Omental fat pad (tissue), 4 donors: ENCODE data around the gene CSNK1G1. TPM values are rescaled to one million over a fixed set of nuclear protein-coding genes. Genes with fewer than 3 reads are reported as not detected.

Experiments
- ATAC-seq: fragments of 150-250 bp; one replicate; pipeline ENCODE4 v1.9.1; 2016; ENCODE audit warnings: mild to moderate bottlenecking, moderate library complexity; ENCODE audit not compliant: low FRiP score
- DNase-seq: peaks from one replicate; pipeline ENCODE4 v3.0.0-alpha.2; 2019; ENCODE audit warnings: low spot score
- total RNA-seq, 4 donors: library from RNA; depleted of rRNA; stranded (reverse); fragments of >200 nt; gene quantifications; one replicate each; pipeline ENCODE4 v1.1.0, GENCODE V29; 2016
- TF ChIP-seq, protein P1 (sequence below), 3 donors: fragments of 450-650 bp; IDR thresholded peaks; one replicate each; pipeline ENCODE4 v1.5.1; 2016 to 2017; ENCODE audit warnings: antibody characterized with exemption in 3 of 3, mild to moderate bottlenecking in 3 of 3, moderate library complexity in 2 of 3

The CSNK1G1 gene
- total RNA-seq, 4 donors from 2014 or later = 13.6 to 23.3 (median 21.7) TPM

DNA sequence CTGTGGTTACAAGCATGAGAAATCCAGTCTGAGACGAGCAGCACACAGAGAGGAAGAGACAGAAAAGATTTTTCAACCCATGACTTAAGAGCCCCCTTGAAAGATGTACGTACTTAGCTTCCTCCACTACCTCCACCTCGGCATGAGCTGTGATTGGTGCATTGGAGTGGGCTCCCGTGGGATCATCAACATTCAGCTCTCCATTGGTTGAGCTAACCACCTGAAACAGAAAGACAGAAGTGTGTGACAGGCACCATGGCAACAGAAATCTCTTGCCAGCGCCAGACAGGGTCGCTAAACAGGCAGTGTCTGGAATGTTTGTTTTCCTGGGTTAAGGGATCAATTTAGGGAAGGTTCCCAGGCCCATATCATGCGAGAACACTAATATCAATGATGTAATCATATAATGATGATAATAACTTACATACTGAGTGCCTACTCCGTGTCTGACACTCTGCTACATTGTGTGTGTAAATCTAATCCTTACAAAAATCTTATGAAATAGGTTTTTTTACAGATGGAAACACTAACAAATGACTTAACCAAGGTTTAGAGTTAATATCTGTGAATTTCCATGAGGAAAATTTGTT lies 175.6 kb downstream of the CSNK1G1 start:
- DNase-seq (no peak), ATAC-seq (no peak)
- TF ChIP-seq, protein P1, sequence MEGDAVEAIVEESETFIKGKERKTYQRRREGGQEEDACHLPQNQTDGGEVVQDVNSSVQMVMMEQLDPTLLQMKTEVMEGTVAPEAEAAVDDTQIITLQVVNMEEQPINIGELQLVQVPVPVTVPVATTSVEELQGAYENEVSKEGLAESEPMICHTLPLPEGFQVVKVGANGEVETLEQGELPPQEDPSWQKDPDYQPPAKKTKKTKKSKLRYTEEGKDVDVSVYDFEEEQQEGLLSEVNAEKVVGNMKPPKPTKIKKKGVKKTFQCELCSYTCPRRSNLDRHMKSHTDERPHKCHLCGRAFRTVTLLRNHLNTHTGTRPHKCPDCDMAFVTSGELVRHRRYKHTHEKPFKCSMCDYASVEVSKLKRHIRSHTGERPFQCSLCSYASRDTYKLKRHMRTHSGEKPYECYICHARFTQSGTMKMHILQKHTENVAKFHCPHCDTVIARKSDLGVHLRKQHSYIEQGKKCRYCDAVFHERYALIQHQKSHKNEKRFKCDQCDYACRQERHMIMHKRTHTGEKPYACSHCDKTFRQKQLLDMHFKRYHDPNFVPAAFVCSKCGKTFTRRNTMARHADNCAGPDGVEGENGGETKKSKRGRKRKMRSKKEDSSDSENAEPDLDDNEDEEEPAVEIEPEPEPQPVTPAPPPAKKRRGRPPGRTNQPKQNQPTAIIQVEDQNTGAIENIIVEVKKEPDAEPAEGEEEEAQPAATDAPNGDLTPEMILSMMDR (IDR thresholded peaks at IDR 0.05) = no peak

DNA sequence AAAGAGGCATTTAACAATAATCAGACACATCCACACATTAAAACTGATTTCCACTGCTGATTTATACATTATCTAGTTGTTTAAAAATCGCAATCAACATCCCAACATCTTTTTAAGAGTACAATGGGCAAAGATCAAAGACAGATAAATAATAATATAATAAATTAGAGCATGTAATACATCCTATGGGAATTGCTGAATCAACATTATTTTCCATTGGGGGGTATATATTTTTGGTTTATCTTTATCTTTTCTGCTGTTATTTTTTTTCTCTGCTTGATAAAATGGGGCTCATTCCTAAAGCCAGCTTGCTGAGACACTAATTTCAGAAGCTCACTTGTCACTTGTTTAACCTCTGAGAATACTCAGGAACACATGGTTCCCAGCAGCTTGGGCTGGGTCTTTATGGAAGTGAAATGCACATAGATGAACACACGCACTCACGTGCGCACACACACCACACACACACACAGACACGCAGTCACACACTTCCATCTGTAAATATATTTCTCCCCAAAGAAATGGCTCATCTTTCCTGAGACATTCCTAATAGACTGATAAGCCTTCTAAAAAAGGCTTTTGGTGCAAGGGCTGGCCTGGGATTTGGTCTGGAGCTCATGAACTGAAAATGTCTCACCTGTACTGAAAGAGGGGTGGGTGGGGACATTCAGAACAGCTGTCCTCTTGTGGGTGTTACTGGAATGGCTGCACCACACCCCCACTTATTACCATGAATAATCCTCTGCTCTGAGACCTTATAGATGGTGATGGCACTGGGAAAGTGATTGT lies 189.7 kb downstream of the CSNK1G1 start:
- TF ChIP-seq, protein P1 (IDR thresholded peaks at IDR 0.05) = no peak
- DNase-seq = no peak
- ATAC-seq = no peak

DNA sequence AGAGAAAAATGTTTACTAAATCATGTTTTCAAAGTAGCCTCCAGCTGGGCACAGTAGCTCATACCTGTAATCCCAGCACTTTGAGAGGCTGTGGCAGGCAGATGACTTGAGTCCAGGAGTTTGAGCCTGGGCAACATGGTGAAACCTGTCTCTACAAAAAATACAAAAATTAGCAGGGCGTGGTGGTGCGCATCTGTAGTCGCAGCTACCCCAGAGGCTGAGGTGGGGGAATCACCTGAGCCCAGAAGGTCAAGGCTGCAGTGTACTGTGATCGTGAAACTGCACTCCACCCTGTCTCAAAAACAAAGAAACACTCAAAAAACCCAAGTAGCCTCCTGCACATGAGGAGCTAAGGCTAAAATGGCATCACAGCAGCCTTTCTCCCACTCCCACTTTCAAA lies 191.5 kb downstream of the CSNK1G1 start:
- TF ChIP-seq, protein P1 (IDR thresholded peaks at IDR 0.05) = no peak
- ATAC-seq (no peak), DNase-seq (no peak)

DNA sequence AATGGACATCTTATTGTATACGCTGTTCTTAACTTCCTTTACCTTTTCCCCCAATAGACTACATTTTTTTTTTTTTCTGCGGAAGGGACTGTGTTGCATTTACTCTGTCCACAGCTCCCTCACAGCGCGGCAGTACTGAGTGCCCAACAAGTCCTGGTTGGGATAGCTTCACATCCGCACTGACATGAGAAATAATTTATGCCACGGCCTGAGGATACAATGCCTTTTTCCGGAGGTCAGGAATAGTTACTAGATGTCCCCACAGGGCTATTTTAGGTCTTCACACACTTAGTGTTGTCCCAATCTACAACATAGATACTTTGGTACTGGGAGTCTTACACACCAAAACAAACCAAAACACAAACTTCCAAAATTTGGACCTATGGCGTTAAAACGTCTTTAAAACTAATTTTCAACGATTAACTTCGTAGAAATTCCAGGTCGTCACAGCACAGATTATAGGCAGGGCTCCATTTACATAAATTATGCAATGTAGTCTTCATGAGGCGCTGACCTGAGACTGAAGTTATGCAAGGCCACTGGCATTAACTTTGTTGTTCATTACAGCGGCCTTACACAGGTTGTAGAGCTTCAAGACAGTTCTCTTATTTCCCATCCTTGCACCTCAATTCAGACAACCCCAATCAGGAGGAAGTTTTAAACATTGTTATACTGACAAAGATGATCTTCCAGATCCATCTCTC lies 192.2 kb downstream of the CSNK1G1 start:
- no peak for DNase-seq
- TF ChIP-seq, protein P1 (IDR thresholded peaks at IDR 0.05) = no peak
- ATAC-seq = no peak

DNA sequence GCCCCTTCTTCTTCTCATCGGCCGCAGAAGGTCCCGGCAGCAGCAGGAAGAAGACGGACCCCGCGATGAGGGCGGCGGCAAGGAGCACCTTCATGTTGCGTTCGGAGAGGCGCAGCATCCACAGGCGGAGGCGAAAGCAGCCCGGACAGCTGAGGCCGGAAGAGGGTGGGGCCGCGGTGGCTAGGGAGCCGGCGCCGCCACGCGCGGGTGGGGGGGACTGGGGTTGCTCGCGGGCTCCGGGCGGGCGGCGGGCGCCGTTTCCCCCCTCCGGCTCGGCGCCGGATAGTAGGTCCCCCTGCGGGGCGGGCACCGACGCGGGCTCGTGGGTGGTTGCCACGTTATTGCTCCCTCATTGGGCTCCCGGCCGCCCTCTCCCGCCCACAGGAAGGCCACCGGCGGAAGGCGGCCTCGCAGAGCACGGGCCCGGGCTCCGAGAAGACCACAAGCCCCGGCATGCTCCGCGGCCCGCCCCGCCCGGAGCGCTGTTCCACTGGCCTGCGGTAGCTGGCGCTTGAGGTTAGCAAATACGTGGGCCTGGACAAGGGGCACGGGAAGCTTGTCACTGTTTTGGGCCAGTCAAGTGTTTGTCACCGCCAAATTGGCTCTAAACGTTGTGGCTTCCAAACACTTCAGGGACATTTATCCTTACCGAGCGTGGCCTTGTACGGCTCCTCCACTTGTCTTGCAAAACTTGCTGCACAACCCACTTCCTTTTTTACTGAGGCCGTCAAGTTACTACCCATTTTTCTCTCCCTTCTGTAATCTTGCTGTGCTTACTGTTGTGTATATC lies 192.9 kb downstream of the CSNK1G1 start, which contains the start of gene PPIB:
Gene PPIB (minus strand): TSS at position 154 of the 790 bp plus-strand sequence. CDS start 36 bp downstream, at position 118.
- DNase-seq (peak; percentile 70), ATAC-seq (peak; percentile 98)
- TF ChIP-seq, protein P1 (IDR thresholded peaks at IDR 0.05) = no peak

DNA sequence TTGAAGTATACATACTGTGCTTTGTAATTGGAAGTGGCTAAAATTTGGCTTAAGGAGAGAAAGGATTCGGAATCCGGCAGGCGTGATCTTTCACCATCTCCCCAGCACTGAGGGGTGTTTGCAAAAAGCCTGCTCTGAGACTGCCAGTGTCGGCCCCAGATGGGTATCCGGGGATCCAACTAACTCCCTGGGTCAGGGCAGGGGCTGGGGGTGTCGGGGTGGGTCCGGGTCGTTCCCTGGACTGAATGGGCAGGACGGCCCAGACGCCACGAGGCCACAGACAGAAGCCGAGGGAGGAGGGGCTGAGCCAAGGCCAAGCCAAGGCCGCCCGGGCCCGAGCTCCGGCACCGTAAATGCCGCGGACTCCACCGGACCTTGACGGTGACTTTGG lies 193.5 kb downstream of the CSNK1G1 start:
- DNase-seq = no peak
- TF ChIP-seq, protein P1 (IDR thresholded peaks at IDR 0.05) = no peak
- ATAC-seq = peak; percentile 33
